GM19324 (cell line): ENCODE data around the gene AUTS2.

Experiments used
- ATAC-seq: cut with Tn5 transposase; IDR thresholded peaks from one replicate; pipeline ENCODE4 v1.9.1; 2021; ENCODE audit warnings: mild to moderate bottlenecking, moderate library complexity; ENCODE audit not compliant: unreplicated experiment, low FRiP score

AUTS2 gene

DNA sequence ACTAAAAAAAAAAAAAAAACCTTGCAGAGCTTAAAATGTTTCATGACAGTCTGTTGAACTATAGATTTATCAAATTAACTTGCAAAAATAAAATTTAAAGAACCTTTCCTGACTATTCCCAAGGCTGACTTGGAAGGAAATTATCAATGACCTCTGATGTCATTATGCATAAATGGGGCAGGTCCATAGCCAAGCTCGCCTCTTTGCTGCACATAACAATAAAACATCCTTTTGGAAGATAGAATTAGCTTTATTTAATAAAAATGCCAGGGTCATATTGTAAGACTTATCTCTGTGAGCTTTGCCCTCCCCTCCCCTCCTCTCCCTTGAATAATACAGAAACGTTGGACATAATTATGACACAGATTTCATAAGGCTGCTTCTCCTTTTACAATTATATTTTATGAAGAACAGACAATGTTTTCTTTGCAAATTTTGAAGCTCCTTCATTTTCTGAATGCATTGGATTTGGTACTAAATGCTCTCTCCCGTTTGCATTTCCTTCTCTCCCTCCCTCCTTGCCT lies 444.8 kb downstream of the AUTS2 start:
- ATAC-seq = no peak

DNA sequence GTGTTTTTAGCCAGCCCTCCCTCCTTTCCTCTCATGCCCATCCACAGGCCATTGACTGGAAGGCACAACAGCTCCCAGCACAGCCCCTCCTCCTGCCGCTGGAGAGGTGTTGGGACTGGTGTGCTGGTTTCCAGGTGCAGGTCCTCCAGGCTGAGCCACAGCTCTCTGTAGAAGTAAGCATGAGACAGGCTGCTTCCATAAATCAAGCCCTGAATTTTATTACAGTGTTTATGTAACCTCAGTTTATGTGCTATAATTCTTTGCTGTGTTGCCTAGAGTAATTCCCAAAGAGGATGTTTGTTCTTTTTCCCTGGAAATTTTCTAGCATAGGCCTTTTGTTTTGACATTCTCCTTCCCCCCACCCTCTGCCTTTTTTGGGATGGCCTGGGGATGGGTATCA lies 445.8 kb downstream of the AUTS2 start:
- no peak for ATAC-seq

DNA sequence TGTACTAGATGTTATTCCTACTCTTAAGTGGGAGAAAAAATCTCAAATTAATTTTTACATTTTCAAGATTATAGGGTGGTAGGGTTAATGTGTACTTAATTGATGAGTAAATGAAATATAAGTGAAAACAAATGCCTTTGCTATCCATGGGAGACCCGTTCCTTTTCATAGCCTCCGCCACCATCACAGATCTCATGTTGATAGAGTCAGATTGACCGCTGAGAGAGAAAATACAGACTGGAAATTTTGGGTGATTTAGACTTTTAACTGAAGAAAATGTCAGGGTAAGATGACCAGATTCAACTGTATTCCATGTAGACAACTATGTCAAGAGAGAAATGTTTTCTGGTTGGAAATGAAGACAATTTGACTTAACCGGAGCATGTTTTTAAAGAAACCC lies 446.2 kb downstream of the AUTS2 start:
- ATAC-seq = no peak

DNA sequence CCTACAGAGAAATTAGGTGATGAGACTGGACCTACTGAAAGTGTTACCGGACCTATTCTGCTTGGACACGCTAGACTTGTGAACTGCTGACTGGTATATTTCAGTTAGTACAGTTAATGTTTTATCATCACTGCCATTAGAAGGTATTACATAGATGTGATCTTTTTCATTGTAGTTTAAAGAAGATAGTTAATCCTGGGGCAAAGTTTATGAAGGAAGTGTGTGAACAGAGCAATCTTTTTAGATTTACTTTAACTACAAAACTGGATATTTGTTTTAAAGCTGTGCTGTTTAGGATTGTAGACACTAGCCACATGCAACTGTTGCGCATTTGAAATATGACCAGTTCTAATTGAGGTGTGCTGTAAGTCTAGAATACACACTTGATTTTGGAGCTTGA lies 446.7 kb downstream of the AUTS2 start:
- ATAC-seq = no peak

DNA sequence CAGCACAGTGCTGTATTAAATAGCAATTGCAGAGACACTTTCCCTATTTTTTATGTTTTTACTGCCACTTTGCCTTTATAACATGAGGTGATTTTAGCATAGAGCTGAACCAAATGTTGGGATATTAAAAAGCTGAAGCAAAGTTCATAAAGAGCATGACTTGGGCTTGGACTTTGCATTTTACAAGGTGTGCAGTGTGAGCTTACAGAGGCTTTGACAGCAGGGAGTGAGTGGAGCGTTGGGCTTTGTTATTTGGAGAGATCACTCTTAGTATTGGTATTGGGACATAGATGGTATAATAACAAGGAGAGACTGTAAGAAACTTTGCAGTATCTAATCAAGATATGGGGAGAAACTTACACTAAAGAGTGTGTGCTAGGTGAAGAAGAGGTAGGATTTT lies 449.1 kb downstream of the AUTS2 start:
- ATAC-seq = no peak

DNA sequence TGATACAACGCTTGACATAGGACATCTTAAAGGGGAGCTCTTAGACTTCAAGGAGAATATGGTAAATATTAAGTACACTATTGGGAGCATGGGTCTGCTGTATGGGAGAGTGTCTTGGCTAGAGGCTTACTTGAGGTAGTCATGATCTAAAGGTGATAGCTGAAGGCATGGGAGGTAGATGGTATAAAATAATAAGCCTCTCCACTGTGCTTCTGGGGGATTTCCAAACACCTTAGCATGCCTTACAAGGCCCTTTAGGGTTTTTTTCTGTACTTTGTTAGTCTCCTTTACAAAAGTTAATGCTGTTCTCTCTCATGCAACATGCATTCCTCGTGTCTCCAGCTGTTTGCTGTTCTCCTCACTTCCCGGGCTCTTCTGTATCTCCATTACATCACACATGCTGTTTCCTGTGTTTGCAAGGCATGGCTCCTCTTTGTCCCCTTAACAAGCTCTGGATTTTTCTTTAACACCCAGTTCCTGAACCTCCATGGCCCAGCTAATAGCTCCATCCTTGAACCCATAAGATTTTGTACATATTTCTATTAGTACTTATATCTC lies 449.7 kb downstream of the AUTS2 start:
- no peak for ATAC-seq

DNA sequence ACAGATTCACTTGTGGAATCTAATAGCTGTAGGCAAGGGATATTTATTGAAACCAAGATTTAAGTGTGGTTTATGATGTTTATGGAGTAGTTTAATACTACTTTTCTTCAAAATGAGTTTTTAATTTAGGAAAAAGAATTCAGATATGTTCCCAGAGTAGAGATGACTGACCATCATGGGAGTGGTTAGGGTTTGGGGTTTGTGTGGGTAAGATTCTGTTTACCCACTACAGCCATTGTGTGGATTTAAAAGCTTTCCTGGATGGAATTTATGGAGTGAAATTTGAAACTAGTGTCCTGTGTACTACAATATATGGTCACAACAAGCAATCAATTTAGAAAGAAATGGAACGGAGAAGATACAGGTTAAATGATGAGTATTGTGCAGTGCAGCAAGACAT lies 453.5 kb downstream of the AUTS2 start:
- no peak for ATAC-seq

DNA sequence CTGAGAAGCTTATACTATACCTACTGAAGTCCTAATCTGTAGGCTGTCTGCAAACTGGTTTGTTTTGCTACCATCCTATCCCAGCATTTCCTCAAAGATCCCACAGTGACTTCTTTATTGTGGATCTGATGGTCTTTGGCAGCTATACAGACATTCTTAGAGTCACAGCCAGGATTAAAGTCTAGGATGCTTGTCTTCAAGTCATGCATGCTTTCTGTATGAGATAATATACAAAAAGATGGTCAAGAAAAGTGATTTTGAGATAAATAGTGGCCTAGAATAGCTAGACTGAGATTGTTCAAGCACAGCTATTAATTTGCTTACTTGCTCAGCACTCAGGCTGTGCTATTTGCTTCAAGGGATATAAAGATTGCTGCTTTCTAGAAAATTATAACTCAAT lies 454.4 kb downstream of the AUTS2 start:
- no peak for ATAC-seq

DNA sequence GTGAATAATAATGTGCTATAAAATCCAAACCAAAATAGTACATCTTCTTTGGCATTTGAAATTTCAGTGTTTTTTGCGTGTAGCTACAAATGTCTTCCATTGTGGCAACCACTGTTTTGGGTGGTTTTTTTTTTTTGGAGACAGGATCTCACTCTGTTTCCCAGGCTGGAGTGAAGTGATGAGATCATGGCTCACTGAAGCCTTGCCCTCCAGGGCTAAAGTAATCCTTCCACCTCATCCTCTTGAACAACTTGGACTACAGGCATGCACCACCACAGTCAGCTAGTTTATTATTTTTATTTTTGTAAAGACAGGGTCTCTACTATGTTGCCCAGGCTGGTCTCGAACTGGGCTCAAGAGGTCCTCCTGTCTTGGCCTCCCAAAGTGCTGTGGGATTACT lies 455.1 kb downstream of the AUTS2 start:
- no peak for ATAC-seq

DNA sequence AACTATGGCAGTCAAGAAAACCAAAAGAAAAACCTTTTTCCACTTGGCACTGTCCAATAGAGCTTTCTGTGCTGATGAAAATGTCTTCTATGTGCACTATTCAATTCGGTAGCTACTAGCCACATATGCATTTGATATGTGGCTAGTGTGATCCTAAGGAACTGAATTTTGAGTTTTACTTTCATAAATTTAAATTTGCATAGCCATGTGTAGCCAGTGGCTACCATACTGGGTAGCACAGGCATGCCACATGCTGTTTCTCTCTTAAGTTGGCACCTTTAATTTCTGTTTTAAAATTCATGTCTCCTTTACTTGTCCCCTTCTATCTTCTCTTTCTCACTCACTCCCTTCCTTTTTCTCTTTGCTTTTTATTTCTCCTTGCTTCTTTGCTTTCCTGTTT lies 455.7 kb downstream of the AUTS2 start:
- no peak for ATAC-seq

DNA sequence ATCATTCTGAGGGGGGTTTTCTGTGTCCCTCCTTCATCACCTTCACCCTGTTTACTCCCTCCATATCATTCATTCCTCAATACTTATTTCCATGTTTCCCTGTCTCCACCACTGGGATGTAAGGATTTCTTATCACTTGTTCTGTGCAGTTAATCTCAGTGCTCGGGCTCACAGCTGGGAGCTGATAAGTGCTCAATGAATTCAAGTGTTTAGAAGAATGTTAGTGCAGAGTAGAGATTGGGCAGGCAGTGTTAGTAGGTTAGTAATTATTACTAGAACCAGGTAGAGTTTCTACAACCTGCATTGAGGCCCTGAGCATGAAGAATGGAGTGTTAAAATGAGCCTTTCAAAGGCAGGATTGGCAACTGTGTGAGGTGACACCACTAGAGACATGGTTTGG lies 458.1 kb downstream of the AUTS2 start:
- no peak for ATAC-seq

DNA sequence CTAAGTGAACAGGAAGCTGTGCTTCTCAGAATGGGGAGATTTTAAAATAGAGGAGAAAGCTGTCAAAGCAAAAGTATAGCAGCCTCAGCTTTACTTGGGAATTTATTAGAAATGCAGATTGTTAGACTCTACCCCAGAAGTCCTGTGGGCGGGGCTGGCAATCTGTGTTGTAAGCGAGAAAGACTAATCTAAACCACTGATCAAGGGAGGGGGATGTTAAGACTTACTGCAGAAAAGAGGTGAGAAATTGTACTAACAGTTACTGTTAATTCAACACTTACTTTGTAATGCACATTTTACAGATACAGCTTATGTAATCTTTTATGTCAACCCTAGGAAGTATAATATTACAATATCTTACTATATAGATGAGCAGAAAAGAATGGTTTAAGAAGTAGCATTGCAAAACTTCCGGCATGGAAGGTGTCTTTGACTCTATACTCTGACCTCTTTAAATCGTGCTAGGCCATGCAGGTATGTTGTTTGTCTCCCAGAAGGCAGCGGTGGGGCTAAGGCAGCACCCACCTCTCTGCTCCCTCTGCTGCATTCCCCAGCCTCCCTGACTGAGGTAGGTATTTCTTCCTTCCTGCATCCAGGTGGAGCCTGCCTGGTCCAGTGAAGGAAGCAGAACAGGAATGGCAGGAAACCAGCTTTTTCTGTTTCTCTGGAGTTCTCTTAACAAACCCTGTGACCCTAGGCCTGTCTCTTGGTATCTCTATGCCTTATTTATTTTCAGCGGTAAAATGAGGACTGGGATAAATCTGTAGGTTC lies 462.2 kb downstream of the AUTS2 start:
- no peak for ATAC-seq

DNA sequence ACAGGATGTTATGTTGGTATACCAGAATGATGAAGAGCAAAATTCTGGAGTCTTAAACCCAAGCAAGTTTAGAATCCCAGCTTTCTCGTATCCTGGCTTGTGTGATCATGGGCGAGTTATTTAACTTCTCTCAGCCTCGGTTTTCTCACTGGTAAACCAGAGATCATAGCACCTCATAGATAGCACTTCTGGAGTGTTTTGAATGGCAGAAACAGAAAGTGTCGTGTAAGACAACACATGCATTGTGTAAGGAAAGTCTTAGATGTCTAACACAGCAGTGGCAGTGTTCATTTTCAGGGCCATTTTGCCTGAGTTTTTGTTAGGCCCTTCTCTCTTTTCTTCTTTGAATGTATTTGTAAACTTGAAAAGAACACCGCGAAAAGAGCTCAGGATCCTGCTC lies 465.1 kb downstream of the AUTS2 start:
- ATAC-seq = no peak

DNA sequence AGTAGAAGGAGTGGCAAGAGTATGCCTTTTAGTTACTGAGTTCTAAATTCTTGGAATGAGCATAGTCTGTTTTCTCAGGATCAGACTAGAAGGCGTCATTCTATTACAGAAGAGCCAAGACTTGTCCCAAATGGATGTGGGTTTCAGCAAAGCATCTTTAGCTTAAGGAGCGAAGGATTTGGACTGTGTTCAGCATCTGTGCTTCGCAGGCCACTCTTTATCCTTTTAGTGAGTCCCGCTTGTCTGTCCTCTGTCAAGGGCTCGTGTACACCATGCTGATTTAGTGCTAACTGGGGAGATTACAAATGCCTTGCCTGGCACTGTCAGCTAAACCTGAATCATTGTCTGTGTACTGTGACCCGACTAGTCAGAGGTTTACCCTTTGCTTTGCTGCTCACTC lies 465.7 kb downstream of the AUTS2 start:
- no peak for ATAC-seq

DNA sequence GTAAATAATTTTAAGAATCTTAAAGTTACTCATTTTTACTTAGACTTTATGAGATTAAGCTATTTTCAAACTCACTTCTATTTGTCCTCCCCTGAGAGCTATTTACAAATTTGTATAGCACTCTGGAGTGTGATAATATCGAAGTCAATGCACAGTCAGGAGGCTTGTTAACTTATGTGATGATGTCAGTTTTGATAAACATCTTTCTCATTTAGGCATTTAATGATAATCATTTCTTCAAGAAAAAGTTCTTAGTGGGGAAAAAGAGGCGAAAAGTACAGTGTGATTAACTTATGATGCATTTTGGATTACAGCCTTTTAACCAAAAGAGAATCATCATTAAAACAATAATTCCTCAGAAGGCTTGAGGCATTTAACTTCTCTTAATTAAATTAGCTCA lies 468.6 kb downstream of the AUTS2 start:
- ATAC-seq = no peak

DNA sequence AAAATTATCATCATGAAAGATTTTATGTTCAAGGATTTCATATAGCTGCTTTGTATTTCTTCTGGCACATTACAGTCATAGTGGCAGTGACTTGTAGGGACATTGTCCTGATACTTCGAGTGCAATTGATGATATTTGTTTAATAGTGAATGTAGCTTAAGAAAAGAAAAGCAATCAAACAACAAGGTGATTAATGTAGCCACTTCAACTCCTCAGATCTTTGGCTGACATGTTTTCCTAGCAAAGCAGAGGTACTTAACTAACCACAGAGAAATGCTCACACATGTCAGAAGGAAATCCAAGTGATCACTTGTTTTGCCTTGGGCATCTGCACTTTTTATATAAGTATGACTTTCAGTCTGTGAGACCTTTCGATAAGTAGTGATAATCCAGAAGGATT lies 470.3 kb downstream of the AUTS2 start:
- no peak for ATAC-seq

DNA sequence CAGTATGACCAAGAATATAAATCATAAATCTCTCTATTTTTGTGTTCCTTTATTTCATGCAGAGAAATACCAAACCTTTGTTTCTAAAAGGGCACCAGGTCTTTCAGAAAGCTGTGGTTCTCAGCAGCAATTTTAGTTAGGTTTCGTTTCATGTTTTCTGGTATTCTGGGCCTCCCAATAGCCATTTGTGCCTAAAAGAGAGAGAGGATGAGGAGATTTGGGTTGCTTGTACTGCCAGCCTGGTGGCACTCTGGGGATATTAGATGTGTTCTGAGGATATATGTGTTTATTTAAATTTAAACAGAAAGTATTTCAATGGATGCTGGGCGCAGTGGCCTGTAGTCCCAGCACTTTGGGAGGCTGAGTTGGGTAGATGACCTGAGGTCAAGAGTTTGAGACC lies 471.7 kb downstream of the AUTS2 start:
- no peak for ATAC-seq

DNA sequence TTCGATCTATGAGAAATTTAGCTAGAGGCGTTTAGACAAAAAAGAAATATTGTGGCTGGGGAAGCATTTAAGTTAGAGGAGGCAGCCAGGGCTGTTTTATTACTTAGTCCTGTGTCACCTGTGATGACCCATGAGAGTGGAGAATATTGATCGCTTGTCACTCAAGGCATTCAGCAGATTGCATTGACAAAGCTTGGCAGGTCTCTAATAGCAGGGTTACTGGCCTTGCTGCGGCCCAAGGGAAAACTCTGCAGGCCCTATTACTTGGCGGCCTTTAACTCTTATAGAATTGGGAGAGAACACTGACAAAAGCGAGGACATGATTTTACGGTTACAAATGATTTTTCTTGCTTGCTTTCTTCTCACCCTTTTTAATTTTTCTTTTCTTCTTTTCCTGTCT lies 473.5 kb downstream of the AUTS2 start:
- no peak for ATAC-seq

DNA sequence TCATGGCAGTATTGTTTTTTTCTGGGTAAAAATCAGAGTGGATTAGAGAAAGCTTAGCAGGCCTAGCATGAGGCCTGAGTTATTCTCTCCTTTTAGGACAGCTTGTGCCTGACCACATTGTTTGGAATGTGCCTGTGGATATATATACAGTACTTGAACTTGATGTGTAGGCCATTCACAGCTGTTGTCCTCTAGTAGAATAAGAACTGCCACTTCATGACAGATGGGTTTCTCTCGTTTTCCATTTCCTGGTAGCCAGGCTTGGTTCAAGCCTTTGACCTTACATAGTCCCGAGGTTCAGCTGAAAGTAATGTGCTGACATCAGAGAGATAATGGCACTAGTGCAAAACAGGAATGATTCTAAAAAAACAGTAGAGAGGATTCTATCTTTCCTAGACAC lies 473.9 kb downstream of the AUTS2 start:
- ATAC-seq = no peak

DNA sequence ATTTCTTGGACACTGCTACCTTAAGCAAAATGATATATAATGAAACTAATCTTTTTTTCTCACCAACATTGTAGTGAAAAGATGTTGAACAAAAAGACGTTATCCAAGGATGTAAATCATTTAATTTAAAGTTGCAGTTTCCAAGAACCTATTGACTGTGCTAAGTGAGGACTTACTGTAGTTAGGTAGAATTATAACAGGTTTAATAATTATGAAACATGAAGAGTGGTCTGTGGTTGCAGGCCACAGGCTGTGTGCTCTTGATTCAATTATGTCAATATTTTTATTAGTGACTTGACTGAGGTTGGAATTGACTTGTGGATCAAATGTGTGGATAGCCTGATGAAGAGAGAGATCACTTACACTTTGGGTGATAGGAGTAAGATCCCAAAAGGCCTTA lies 478.1 kb downstream of the AUTS2 start:
- ATAC-seq = no peak

DNA sequence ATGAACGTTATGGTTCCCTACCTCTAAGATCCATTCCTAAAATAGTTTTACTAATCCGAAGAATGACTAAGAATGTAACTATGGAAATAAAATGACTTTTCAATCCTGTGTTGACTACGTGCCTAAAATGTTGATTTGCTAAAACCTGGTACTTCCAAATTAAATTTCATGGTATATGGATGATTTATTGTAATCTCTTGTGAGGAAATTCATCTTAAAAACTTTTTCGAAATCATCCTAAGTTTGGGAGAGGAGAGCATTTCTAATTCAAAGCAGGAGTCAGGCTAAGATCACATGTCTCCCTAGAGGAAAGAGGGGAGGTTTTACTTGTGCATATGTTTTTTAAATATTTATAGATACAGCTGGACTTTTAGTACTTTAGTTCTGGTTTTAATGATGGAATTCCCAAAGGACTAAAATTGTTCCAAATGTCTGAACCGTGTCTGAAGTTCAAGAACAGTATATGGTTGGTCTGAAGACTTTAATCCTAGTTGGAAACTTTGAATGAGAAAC lies 483.9 kb downstream of the AUTS2 start:
- ATAC-seq = no peak

DNA sequence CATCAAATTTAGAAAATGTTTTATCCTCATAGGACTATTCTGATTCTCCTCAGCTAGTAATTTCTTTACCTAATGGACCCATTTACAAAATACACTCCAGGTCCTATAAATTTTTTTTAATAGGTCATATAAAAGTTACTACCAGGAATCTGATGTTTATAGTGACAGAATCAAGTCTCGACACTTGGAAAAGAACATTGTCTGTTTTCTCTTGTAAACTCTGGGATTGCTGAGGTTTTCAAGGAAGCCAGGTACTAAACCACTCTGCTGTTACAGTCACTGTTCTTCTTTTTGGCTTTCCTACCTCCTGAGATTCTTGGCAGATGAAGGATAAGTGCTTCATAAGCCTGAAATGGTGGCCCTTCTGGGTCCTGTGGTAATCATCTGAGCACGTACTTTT lies 493.1 kb downstream of the AUTS2 start:
- no peak for ATAC-seq
